VCaP (cell line): ENCODE results near the gene PLPP6.

ENCODE experiments used
- H3K27ac ChIP-seq: fragments of 450-650 bp; 2 replicates; pipeline ENCODE4 v1.5.1; 2017
- CTCF ChIP-seq: fragments of 450-650 bp; conservative IDR thresholded peaks from 2 replicates; pipeline ENCODE4 v1.5.1; 2017; ENCODE audit warnings: mild to moderate bottlenecking, moderate library complexity

PLPP6 gene

GRCh38 chr9:4662989-4663792 lies 1.1 kb downstream of the PLPP6 start:
- H3K27ac ChIP-seq: peak overlapping the region; percentile 95
- TF ChIP-seq CTCF: no peak

- H3K27ac ChIP-seq: peak overlapping the region; percentile 95
- TF ChIP-seq CTCF: no peak
Observed at GRCh38 chr9:4663956-4664355, 1.9 kb downstream of the PLPP6 start.

GRCh38 chr9:4665357-4665756 lies 3.3 kb downstream of the PLPP6 start:
- no peak for TF ChIP-seq CTCF
- peak overlapping the region; percentile 95 for H3K27ac ChIP-seq

- TF ChIP-seq CTCF: peak; percentile 56
- H3K27ac ChIP-seq: peak within 1 kb of the TSS; percentile 95
Observed at GRCh38 chr9:4666042-4666699, 4.1 kb downstream of the PLPP6 start, which contains the start of gene SPATA6L. SPATA6L (minus strand) TSS chr9:4666480; CDS start chr9:4666250, 230 bp downstream.

- TF ChIP-seq CTCF: no peak
Observed at GRCh38 chr9:4667681-4668080, 5.6 kb downstream of the PLPP6 start.

GRCh38 chr9:4668604-4669003 lies 6.5 kb downstream of the PLPP6 start:
- TF ChIP-seq CTCF: no peak
- no peak overlapping the region for H3K27ac ChIP-seq

More at GRCh38 chr9:4667681-4668080, 5.6 kb downstream of the PLPP6 start:
- no peak overlapping the region for H3K27ac ChIP-seq

- TF ChIP-seq CTCF: no peak
- H3K27ac ChIP-seq: no peak overlapping the region
Observed at GRCh38 chr9:4669890-4670289, 7.8 kb downstream of the PLPP6 start.
